Skin of body (tissue), 2 donors: ENCODE data around the gene XXYLT1. TPM values are rescaled to one million over a fixed set of nuclear protein-coding genes. Genes with fewer than 3 reads are reported as not detected.

Experiments used
- DNase-seq: peaks from one replicate; lab custom pipeline; 2025; lab: John Stamatoyannopoulos, UW
- total RNA-seq: library from RNA; depleted of rRNA; stranded (reverse); fragments of >200 nt; gene quantifications from one replicate; pipeline ENCODE4 v1.2.3, GENCODE V29; 2014

The XXYLT1 gene
- total RNA-seq, 1 donor from 2014 or later = 13.6 TPM

- no peak for DNase-seq
Observed at GRCh38 chr3:195080125-195080524, 190.8 kb downstream of the XXYLT1 start.

- no peak for DNase-seq
Observed at GRCh38 chr3:195079636-195080035, 191.3 kb downstream of the XXYLT1 start.

GRCh38 chr3:195078891-195079440, 192.0 kb downstream of the XXYLT1 start:
- DNase-seq = no peak

- DNase-seq = no peak
Observed at GRCh38 chr3:195077611-195078540, 193.1 kb downstream of the XXYLT1 start.

GRCh38 chr3:195076981-195077610, 193.9 kb downstream of the XXYLT1 start:
- no peak for DNase-seq

- no peak for DNase-seq
Observed at GRCh38 chr3:195075941-195076875, 194.8 kb downstream of the XXYLT1 start.

- DNase-seq = no peak
Observed at GRCh38 chr3:195075199-195075940, 195.6 kb downstream of the XXYLT1 start.

- DNase-seq = no peak
Observed at GRCh38 chr3:195073866-195074860, 196.8 kb downstream of the XXYLT1 start.

- DNase-seq = no peak
Observed at GRCh38 chr3:195072916-195073564, 197.9 kb downstream of the XXYLT1 start.

GRCh38 chr3:195071916-195072820, 198.8 kb downstream of the XXYLT1 start:
- DNase-seq = no peak

- DNase-seq = no peak
Observed at GRCh38 chr3:195071011-195071728, 199.8 kb downstream of the XXYLT1 start.

GRCh38 chr3:195070336-195070735, 200.6 kb downstream of the XXYLT1 start:
- DNase-seq = no peak

- no peak for DNase-seq
Observed at GRCh38 chr3:195069501-195070251, 201.3 kb downstream of the XXYLT1 start.

GRCh38 chr3:195068084-195069080, 202.6 kb downstream of the XXYLT1 start:
- DNase-seq = no peak

- DNase-seq = no peak
Observed at GRCh38 chr3:195066441-195066841, 204.5 kb downstream of the XXYLT1 start.
